A673 (cell line): ENCODE measurements around the gene BRAF. TPM values are rescaled to one million over a fixed set of nuclear protein-coding genes. Genes with fewer than 3 reads are reported as not detected.

Source experiments
- BruUV-seq: library from RNA; stranded (reverse); fragments of 400-500 nt; replicated peaks from 2 replicates; lab custom pipeline; 2021; lab: Mats Ljungman, UMichigan
- CTCF ChIA-PET: fragments of 300-600 bp; sonication (Branson Sonifier 250); formaldehyde crosslinking; loops from one replicate; lab custom pipeline; 2022; ENCODE audit warnings: antibody characterized with exemption; lab: Charles Lee
- POLR2A ChIA-PET: fragments of 300-600 bp; sonication (Branson Sonifier 250); formaldehyde crosslinking; loops from one replicate; lab custom pipeline; 2022; ENCODE audit warnings: antibody characterized with exemption; ENCODE audit not compliant: low non-redundant PET; lab: Charles Lee
- DNase-seq: peaks from one replicate; pipeline ENCODE4 v3.0.0-alpha.2; 2015; ENCODE audit warnings: low spot score
- H3K27ac ChIP-seq: fragments of 200-600 bp; sonication (generic); 2 replicates; pipeline ENCODE4 v1.5.1; 2016; ENCODE audit warnings: mixed run types, low read depth, mild to moderate bottlenecking, mixed read lengths, antibody characterized with exemption, low read length; ENCODE audit not compliant: poor library complexity, severe bottlenecking
- H3K27me3 ChIP-seq: fragments of 200-600 bp; sonication (generic); replicated peaks from 2 replicates; pipeline ENCODE4 v1.6.1; 2017; ENCODE audit warnings: mixed run types, low read depth, mild to moderate bottlenecking, mixed read lengths, antibody characterized with exemption, low read length; ENCODE audit not compliant: insufficient read depth, poor library complexity
- H3K36me3 ChIP-seq: fragments of 200-600 bp; sonication (generic); 2 replicates; pipeline ENCODE4 v1.6.1; 2016; ENCODE audit warnings: mixed run types, mild to moderate bottlenecking, mixed read lengths, antibody characterized with exemption, low read length; ENCODE audit not compliant: insufficient read depth, poor library complexity, severe bottlenecking
- H3K4me1 ChIP-seq: fragments of 200-600 bp; sonication (generic); 2 replicates; pipeline ENCODE4 v1.6.1; 2017; ENCODE audit warnings: mixed run types, mild to moderate bottlenecking, mixed read lengths, antibody characterized with exemption, low read length; ENCODE audit not compliant: insufficient read depth, poor library complexity, severe bottlenecking
- H3K4me3 ChIP-seq: fragments of 200-600 bp; sonication (generic); 2 replicates; pipeline ENCODE4 v1.5.1; 2016; ENCODE audit warnings: low read depth, mixed run types, mild to moderate bottlenecking, mixed read lengths, low read length; ENCODE audit not compliant: poor library complexity, severe bottlenecking
- H3K9me3 ChIP-seq: fragments of 200-600 bp; sonication (generic); 2 replicates; pipeline ENCODE4 v1.6.1; 2016; ENCODE audit warnings: mixed run types, low read depth, mild to moderate bottlenecking, mixed read lengths, antibody characterized with exemption, low read length; ENCODE audit not compliant: poor library complexity, severe bottlenecking
- CTCF ChIP-seq: fragments of 300-800, 200-600 bp; sonication (generic); conservative IDR thresholded peaks from 2 replicates; pipeline ENCODE4 v1.5.1; 2017; ENCODE audit warnings: low read depth, mild to moderate bottlenecking, antibody characterized with exemption, low read length, moderate library complexity, mixed read lengths
- EZH2 ChIP-seq: fragments of 200-600 bp; sonication (generic); IDR thresholded peaks from 2 replicates; pipeline ENCODE4 v1.6.1; 2017; ENCODE audit warnings: borderline replicate concordance, low read depth, mild to moderate bottlenecking, mixed read lengths, antibody characterized with exemption, low read length; ENCODE audit not compliant: poor library complexity, severe bottlenecking
- intact Hi-C: fragments of 100-400 bp; cut with micrococcal nuclease; formaldehyde crosslinking; loops from one replicate; pipeline ENCODE4 v1.10.0; 2022; ENCODE audit not compliant: unreplicated experiment
- total RNA-seq: library from RNA; stranded (reverse); gene quantifications from 2 replicates; pipeline ENCODE4 v1.2.3, GENCODE V29; 2021

Gene BRAF
- total RNA-seq, 1 experiment from 2014 or later, result 31.8 TPM

- ChIA-PET POLR2A (no interaction called here), CTCF (no interaction called here)
- BruUV-seq, result TSS peak; percentile 23
- TF ChIP-seq CTCF (no peak), EZH2 (no peak)
- Histone ChIP-seq H3K4me3 (peak overlapping the region; percentile 81), H3K4me1 (peaks cover 22% of the 10 kb centered on the region), H3K27ac (peak overlapping the region; percentile 89), H3K27me3 (no peaks in the 10 kb centered on the region), H3K36me3 (no peaks in the 10 kb centered on the region), H3K9me3 (no peaks in the 10 kb centered on the region)
- no peak for DNase-seq
- intact Hi-C loops, result loop anchor here (10.0 kb wide), 1 partner anchor 837 kb away; no protein-coding TSS in a partner anchor
Measured at GRCh38 chr7:140697447-140698143, 227.1 kb downstream of the BRAF start.

- no peaks in the 10 kb centered on the region for H3K27me3 ChIP-seq
- peak within 1 kb of the TSS; percentile 81 for H3K4me3 ChIP-seq
- H3K9me3 ChIP-seq, result no peaks in the 10 kb centered on the region
- TF ChIP-seq EZH2 (no peak), CTCF (no peak)
- ChIA-PET POLR2A (interaction anchor here (0.6 kb wide), 1 partner anchor 133 kb away, joined by 13 read pairs; no protein-coding TSS in a partner anchor), CTCF (interaction anchor here (0.7 kb wide), 1 partner anchor 444 kb away, joined by 6 read pairs; no protein-coding TSS in a partner anchor)
- H3K36me3 ChIP-seq, result no peaks in the 10 kb centered on the region
- intact Hi-C loops, result loop anchor here (10.0 kb wide), 1 partner anchor 838 kb away; no protein-coding TSS in a partner anchor
- no TSS peak for BruUV-seq
- peak; percentile 89 for DNase-seq
- peaks cover 15% of the 10 kb centered on the region for H3K4me1 ChIP-seq
- peak within 1 kb of the TSS; percentile 89 for H3K27ac ChIP-seq
Measured at GRCh38 chr7:140696680-140697446, 227.9 kb downstream of the BRAF start, which contains the start of gene NDUFB2. Gene NDUFB2, plus strand, starts transcription at chr7:140696708. Its CDS starts 37 bp downstream, at chr7:140696745.

- DNase-seq, result peak; percentile 96
- Histone ChIP-seq H3K9me3 (no peaks in the 10 kb centered on the region), H3K4me1 (peaks cover 13% of the 10 kb centered on the region), H3K27me3 (no peaks in the 10 kb centered on the region), H3K36me3 (no peaks in the 10 kb centered on the region), H3K4me3 (peak overlapping the region; percentile 81), H3K27ac (peak overlapping the region; percentile 89)
- ChIA-PET POLR2A (interaction anchor here (0.6 kb wide), 1 partner anchor 132 kb away, joined by 13 read pairs; no protein-coding TSS in a partner anchor), CTCF (interaction anchor here (0.7 kb wide), 1 partner anchor 443 kb away, joined by 6 read pairs; no protein-coding TSS in a partner anchor)
- BruUV-seq, result TSS peak; percentile 87
- intact Hi-C loops, result loop anchor here (10.0 kb wide), 1 partner anchor 839 kb away; no protein-coding TSS in a partner anchor
- TF ChIP-seq EZH2 (no peak), CTCF (no peak)
Measured at GRCh38 chr7:140696024-140696679, 228.6 kb downstream of the BRAF start.
